Motor neuron (in vitro differentiated cells): ENCODE measurements around the gene LYZ. TPM values are rescaled to one million over a fixed set of nuclear protein-coding genes. Genes with fewer than 3 reads are reported as not detected.

Experiments
- ATAC-seq, 8 experiments: fragments of 200-7000 bp; cut with Tn5 transposase; replicated peaks in 6 of 8; 2 replicates each; pipeline ENCODE4 v1.8.0; 2021; ENCODE audit warnings: mild to moderate bottlenecking in 8 of 8, moderate library complexity in 8 of 8
- H3K27ac ChIP-seq, 2 donors: fragments of 250-450 bp; sonication (Bioruptor Pico); 2 replicates each; pipeline ENCODE4 v1.9.0; 2021; ENCODE audit warnings: antibody characterized with exemption in 2 of 2, mild to moderate bottlenecking in 2 of 2, moderate library complexity in 1 of 2
- H3K4me1 ChIP-seq, 2 donors: fragments of 250-450 bp; sonication (Bioruptor Pico); replicated peaks in 1 of 2; 2 replicates each; pipeline ENCODE4 v1.6.1; 2021; ENCODE audit warnings: antibody characterized with exemption in 2 of 2, mild to moderate bottlenecking in 2 of 2, moderate library complexity in 1 of 2
- H3K4me3 ChIP-seq, 5 donors: fragments of 250-450 bp; sonication (Bioruptor Pico); 2 replicates each; pipeline ENCODE4 v1.9.0; 2021; ENCODE audit warnings: antibody characterized with exemption in 5 of 5, mild to moderate bottlenecking in 5 of 5, moderate library complexity in 4 of 5
- WGBS, 10 experiments: fragments of 450-650 bp; shearing (Covaris generic); methylation state at CpG; one replicate each; pipeline ENCODE4 v1.0.0; 2022; 5-methylcytosine and 5-hydroxymethylcytosine counted together
- in situ Hi-C, 9 experiments: fragments of 400-800 bp; cut with MboI; loops; one replicate each; pipeline ENCODE4 v1.15.0; 2021; ENCODE audit warnings: low sequenced_read_pairs in 9 of 9, low pct_unique_long_range_greater_than_20kb in 2 of 9; ENCODE audit not compliant: unreplicated experiment in 9 of 9
- total RNA-seq, 8 experiments: library from RNA; unstranded; fragments of 300-600 nt; gene quantifications; 2 replicates each; pipeline versions ENCODE4 v1.2.3 to v1.2.4, GENCODE V29; 2022

LYZ gene
- total RNA-seq, 8 experiments from 2014 or later, result 0.11 to 0.31 (median 0.18) TPM; not detected in 4

DNA sequence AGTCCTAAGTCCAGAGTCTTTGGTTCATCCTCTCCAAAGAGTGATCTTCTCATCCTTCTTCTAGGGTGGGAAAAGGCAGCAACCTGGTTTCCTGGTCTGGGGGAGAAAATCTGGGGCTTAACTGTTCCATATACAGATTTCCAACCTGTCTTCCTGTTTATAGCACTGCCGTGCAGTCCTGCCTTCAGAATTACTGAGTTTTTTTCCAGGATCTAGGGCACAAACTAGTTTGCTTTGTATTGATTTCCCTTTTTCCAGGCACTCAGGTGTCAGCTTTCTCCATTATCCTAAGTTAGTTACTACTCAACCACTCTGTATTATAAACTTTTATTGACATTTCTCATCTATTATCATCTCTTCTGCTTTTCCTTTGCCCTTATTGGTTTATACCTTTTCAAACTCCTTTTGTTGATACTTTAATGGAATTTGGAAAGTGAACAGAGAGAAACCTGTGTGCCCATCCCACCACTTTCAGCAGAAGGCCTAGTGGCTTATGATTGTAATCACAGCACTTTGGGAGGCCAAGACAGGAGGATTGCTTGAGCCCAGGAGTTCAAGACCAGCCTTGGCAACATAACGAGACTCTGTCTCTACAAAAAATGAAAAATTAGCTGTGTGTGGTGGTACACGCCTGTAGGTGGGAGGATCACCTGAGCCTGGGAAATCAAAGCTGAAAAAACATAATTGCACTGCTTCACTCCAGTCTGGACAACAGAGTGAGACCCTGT is 4.1 kb upstream of the LYZ start:
- in situ Hi-C loops, result no loop called here
- Histone ChIP-seq H3K4me3 (no peak overlapping the region), H3K4me1 (no peaks in the 10 kb centered on the region), H3K27ac (no peak overlapping the region)
- 0 to 100% (median 53%) methylated on average over 1 to 3 of the region's 3 CpGs; no CpG with 5 or more reads in 2 of the 10 experiments for WGBS, 10 experiments
- ATAC-seq, result no peak

DNA sequence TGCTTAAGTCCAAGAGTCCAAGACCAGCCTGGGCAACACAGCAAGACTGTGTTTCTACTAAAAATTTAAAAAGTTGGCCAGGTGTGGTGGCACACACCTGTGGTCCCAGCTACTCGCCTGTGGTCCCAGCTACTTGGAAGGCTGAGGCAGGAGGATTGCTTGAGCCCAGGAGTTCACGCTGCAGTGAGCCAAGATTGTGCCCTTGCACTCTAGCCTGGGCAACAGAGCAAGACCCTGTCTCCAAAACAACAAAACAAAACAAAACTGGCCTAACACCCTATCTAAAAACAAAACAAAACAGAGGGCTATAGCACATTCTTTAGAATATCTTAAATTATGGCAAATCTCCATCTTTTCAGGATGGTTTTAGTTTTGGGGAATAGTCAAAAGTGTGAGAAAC is 3.1 kb upstream of the LYZ start:
- H3K27ac ChIP-seq, result no peak overlapping the region
- in situ Hi-C loops, result no loop called here
- H3K4me1 ChIP-seq, result no peaks in the 10 kb centered on the region
- 0 to 100% (median 81%) methylated on average over 1 to 2 of the region's 2 CpGs; no CpG with 5 or more reads in 4 of the 10 experiments for WGBS, 10 experiments
- no peak overlapping the region for H3K4me3 ChIP-seq
- ATAC-seq, result no peak

DNA sequence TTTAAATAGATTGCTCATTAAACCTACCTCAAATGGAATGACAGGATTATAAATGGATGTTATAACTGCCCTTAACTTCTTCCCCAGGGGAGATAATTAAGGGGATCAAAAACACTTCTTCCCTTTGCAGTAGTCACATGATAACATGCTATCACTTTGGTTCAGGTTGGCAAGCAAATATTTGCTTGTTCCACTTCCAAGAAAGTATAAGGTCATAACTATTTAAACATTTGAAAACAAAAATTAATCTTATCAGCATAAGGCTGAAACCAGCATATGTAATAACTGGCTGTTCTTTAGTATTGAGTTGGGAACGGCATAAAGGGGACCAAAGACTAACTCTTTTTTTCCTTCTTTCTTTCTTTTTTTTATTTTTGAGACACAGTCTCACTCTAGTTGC is 2.4 kb upstream of the LYZ start:
- H3K4me3 ChIP-seq, result no peak overlapping the region
- WGBS, 10 experiments, result 0 to 100% (median 77%) methylated on average over 1 of the region's 1 CpG; no CpG with 5 or more reads in 3 of the 10 experiments
- ATAC-seq, result no peak
- in situ Hi-C loops, result no loop called here
- H3K27ac ChIP-seq, result no peak overlapping the region
- H3K4me1 ChIP-seq, result no peaks in the 10 kb centered on the region

DNA sequence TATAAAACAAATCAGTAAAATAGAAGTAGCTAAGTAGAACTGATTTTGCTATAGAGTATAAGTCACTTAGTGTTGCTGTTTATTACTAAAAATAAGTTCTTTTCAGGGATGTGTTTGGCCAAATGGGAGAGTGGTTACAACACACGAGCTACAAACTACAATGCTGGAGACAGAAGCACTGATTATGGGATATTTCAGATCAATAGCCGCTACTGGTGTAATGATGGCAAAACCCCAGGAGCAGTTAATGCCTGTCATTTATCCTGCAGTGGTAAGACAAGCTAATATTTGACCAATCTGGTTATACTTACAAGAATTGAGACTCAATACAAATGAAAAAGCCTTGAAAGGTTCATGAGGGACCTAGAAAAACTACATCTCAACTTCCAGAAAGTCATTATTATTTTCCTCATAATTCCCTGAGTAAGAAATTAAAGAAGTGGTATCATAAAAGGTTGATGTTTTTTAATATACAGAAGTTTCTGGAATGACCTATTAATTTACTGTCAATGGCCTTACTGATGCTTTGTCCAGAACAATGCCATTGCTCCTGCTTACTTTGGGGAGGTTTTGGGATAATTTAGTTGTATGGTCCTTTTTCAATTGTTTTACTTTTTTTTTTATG is 1.9 kb downstream of the LYZ start:
- ATAC-seq, result no peak
- 17 to 100% (median 81%) methylated on average over 1 to 2 of the region's 2 CpGs; no CpG with 5 or more reads in 3 of the 10 experiments for WGBS, 10 experiments
- H3K4me1 ChIP-seq, result no peaks in the 10 kb centered on the region
- in situ Hi-C loops, result no loop called here
- no peak overlapping the region for H3K4me3 ChIP-seq
- no peak overlapping the region for H3K27ac ChIP-seq

- Histone ChIP-seq H3K27ac (no peak overlapping the region), H3K4me3 (no peak overlapping the region), H3K4me1 (no peaks in the 10 kb centered on the region)
- ATAC-seq, result no peak
- 57 to 100% (median 100%) methylated on average over 1 of the region's 1 CpG; no CpG with 5 or more reads in 2 of the 10 experiments for WGBS, 10 experiments
- in situ Hi-C loops, result no loop called here
These were observed 2.6 kb downstream of the LYZ start for GRCh38 chr12:69350777-69351176.

- in situ Hi-C loops, result no loop called here
- 15 to 100% (median 87%) methylated on average over 1 to 2 of the region's 2 CpGs for WGBS, 10 experiments
- ATAC-seq, result no peak
- Histone ChIP-seq H3K4me3 (no peak overlapping the region), H3K27ac (no peak overlapping the region), H3K4me1 (no peaks in the 10 kb centered on the region)
These were observed 3.5 kb downstream of the LYZ start for GRCh38 chr12:69351462-69352236.

- Histone ChIP-seq H3K4me1 (no peaks in the 10 kb centered on the region), H3K4me3 (no peak overlapping the region), H3K27ac (no peak overlapping the region)
- 73 to 100% (median 94%) methylated on average over 1 to 5 of the region's 5 CpGs for WGBS, 10 experiments
- in situ Hi-C loops, result no loop called here
- ATAC-seq, result no peak
These were observed 4.7 kb downstream of the LYZ start for GRCh38 chr12:69352904-69353303.

- 0 to 100% (median 83%) methylated on average over 1 of the region's 1 CpG; no CpG with 5 or more reads in 1 of the 10 experiments for WGBS, 10 experiments
- in situ Hi-C loops, result no loop called here
- peaks cover 1 to 3% of the 10 kb centered on the region in 2 donors for H3K4me1 ChIP-seq
- ATAC-seq, result no peak
- H3K27ac ChIP-seq, result no peak overlapping the region
- no peak overlapping the region for H3K4me3 ChIP-seq
These were observed 6.0 kb downstream of the LYZ start for GRCh38 chr12:69354172-69354555.

- peaks cover 3 to 4% of the 10 kb centered on the region in 2 donors for H3K4me1 ChIP-seq
- no peak for ATAC-seq
- WGBS, 10 experiments, result 44 to 100% (median 89%) methylated on average over 1 of the region's 1 CpG; no CpG with 5 or more reads in 3 of the 10 experiments
- in situ Hi-C loops, result no loop called here
- no peak overlapping the region for H3K4me3 ChIP-seq
- H3K27ac ChIP-seq, result no peak overlapping the region
These were observed 6.5 kb downstream of the LYZ start for GRCh38 chr12:69354556-69355187.

GRCh38 chr12:69355363-69356028 is 7.3 kb downstream of the LYZ start:
- no peak overlapping the region for H3K4me3 ChIP-seq
- in situ Hi-C loops, result no loop called here
- no peak overlapping the region for H3K27ac ChIP-seq
- WGBS, 10 experiments, result 29 to 100% (median 78%) methylated on average over 1 to 2 of the region's 2 CpGs
- H3K4me1 ChIP-seq, result peaks cover 4 to 5% of the 10 kb centered on the region in 2 donors
- ATAC-seq, result no peak

- ATAC-seq, result peak; percentile 90 to 97 (median 92)
- in situ Hi-C loops, result no loop called here
- H3K4me3 ChIP-seq, result peak within 1 kb of the TSS; percentile 50 to 89 (median 81)
- peaks cover 9% of the 10 kb centered on the region in 2 donors for H3K4me1 ChIP-seq
- H3K27ac ChIP-seq, result peak within 1 kb of the TSS; percentile 77 to 85
- WGBS, 10 experiments, result 0 to 3% (median 0%) methylated on average over 1 to 19 of the region's 70 CpGs; no CpG with 5 or more reads in 2 of the 10 experiments
These were observed 11.6 kb downstream of the LYZ start, which contains the start of gene YEATS4 for GRCh38 chr12:69359531-69360347. Gene YEATS4 (plus strand): TSS chr12:69359743. CDS start chr12:69359973, 230 bp downstream.

- WGBS, 10 experiments, result 3 to 40% (median 10%) methylated on average over 1 to 10 of the region's 10 CpGs; no CpG with 5 or more reads in 3 of the 10 experiments
- ATAC-seq, result no peak
- in situ Hi-C loops, result no loop called here
- H3K4me1 ChIP-seq, result peaks cover 9% of the 10 kb centered on the region in 2 donors
- H3K27ac ChIP-seq, result peak overlapping the region; percentile 77 to 85
- H3K4me3 ChIP-seq, result peak overlapping the region; percentile 50 to 89 (median 81)
These were observed 12.1 kb downstream of the LYZ start for GRCh38 chr12:69360348-69360672.
